HepG2 (cell line): ENCODE measurements around the gene PIBF1. TPM values are rescaled to one million over a fixed set of nuclear protein-coding genes. Genes with fewer than 3 reads are reported as not detected.
A peak's percentile ranks its signal among the peaks of the same experiment; 100 is the strongest.

Source experiments
- ATAC-seq: fragments of 200-7000 bp; cut with Tn5 transposase; 3 replicates; pipeline ENCODE4 v1.9.1; 2020; ENCODE audit warnings: mild to moderate bottlenecking, moderate library complexity
- BruUV-seq: library from RNA; stranded (reverse); fragments of 400-500 nt; replicated peaks from 2 replicates; lab custom pipeline; 2021; lab: Mats Ljungman, UMichigan
- CTCF ChIA-PET: fragments of 300-600 bp; formaldehyde crosslinking; extraction: SDS; loops from one replicate; lab custom pipeline; 2021; ENCODE audit warnings: low total read pairs, inconsistent platforms, low intra/inter-chr PET ratio; lab: Yijun Ruan, JAX
- POLR2A ChIA-PET: fragments of 350-600 bp; sonication (Branson Sonifier 250); formaldehyde crosslinking; loops from one replicate; lab custom pipeline; 2020; ENCODE audit warnings: antibody characterized with exemption, inconsistent platforms; lab: Yijun Ruan, JAX
- DNase-seq: peaks from one replicate; pipeline ENCODE4 v3.0.0-alpha.2; 2015; ENCODE audit warnings: low spot score
- FAIRE-seq: peaks from 3 replicates; lab custom pipeline; 2011; peaks lifted over from hg19 to GRCh38; lab: Jason Lieb, UNC
- H2AFZ ChIP-seq: one replicate; pipeline ENCODE4 v1.6.1; 2011; ENCODE audit warnings: low read length, inconsistent platforms
- H3K27ac ChIP-seq: fragments of 300-600 bp; 3 replicates; pipeline ENCODE4 v1.8.0; 2011; ENCODE audit warnings: mixed run types, mild to moderate bottlenecking, mixed read lengths, low read length, inconsistent platforms; ENCODE audit not compliant: insufficient read depth; ENCODE audit errors: extremely low read length
- H3K27me3 ChIP-seq, 2 experiments: fragments of 200-600 bp in 1 of 2; 2 replicates in 1 of 2; 3 replicates in 1 of 2; pipeline versions ENCODE4 v1.6.0 to v1.8.0; 2011; ENCODE audit warnings: low read length in 2 of 2, mild to moderate bottlenecking in 2 of 2, moderate library complexity in 2 of 2, inconsistent platforms in 1 of 2; ENCODE audit not compliant: insufficient read depth in 2 of 2, control insufficient read depth in 1 of 2
- H3K36me3 ChIP-seq, 2 experiments: fragments of 200-600 bp in 1 of 2; replicated peaks in 1 of 2; 2 replicates in 1 of 2; 3 replicates in 1 of 2; pipeline versions ENCODE4 v1.5.1 to v1.8.0; 2011; ENCODE audit warnings: low read length in 2 of 2, inconsistent platforms in 1 of 2; ENCODE audit not compliant: insufficient read depth in 2 of 2, control insufficient read depth in 1 of 2
- H3K4me1 ChIP-seq: 2 replicates; pipeline ENCODE4 v1.5.1; 2012; ENCODE audit warnings: low read length, inconsistent platforms; ENCODE audit not compliant: insufficient read depth
- H3K4me2 ChIP-seq: 2 replicates; pipeline ENCODE4 v1.6.0; 2011; ENCODE audit warnings: low read depth, low read length, inconsistent platforms
- H3K4me3 ChIP-seq, 3 experiments: fragments of 200-600 bp in 1 of 3; sonication (generic), shearing (Covaris generic) in 1 of 3; replicated peaks in 1 of 3; 2 replicates each; pipeline ENCODE4 v1.5.1; 2011 to 2016; ENCODE audit warnings: low read length in 3 of 3, inconsistent platforms in 2 of 3, low read depth in 2 of 3, mild to moderate bottlenecking in 2 of 3, control low read depth in 1 of 3, mixed read lengths in 1 of 3; ENCODE audit not compliant: insufficient read depth in 1 of 3
- H3K79me2 ChIP-seq: one replicate; pipeline ENCODE4 v1.6.1; 2011; ENCODE audit warnings: low read length, inconsistent platforms; ENCODE audit not compliant: insufficient read depth
- H3K9ac ChIP-seq: 2 replicates; pipeline ENCODE4 v1.6.0; 2011; ENCODE audit warnings: mild to moderate bottlenecking, low read depth, low read length, inconsistent platforms; ENCODE audit not compliant: insufficient read depth
- H3K9me3 ChIP-seq: 2 replicates; pipeline ENCODE4 v1.5.1; 2012; ENCODE audit warnings: mild to moderate bottlenecking, low read length
- H4K20me1 ChIP-seq: 2 replicates; pipeline ENCODE4 v1.6.0; 2011; ENCODE audit warnings: inconsistent platforms, mild to moderate bottlenecking, low read length, moderate library complexity; ENCODE audit not compliant: insufficient read depth
- CTCF ChIP-seq: sonication (generic); formaldehyde crosslinking; IDR thresholded peaks from 2 replicates; pipeline ENCODE4 v1.5.0; 2020; ENCODE audit warnings: mild to moderate bottlenecking, missing genetic modification reagents, moderate library complexity
- HNRNPK ChIP-seq: fragments of 200-400 bp; formaldehyde crosslinking; IDR thresholded peaks from 2 replicates; pipeline ENCODE4 v1.6.1; 2018; ENCODE audit warnings: low read length, low read depth, moderate library complexity, mild to moderate bottlenecking; ENCODE audit not compliant: poor library complexity, severe bottlenecking
- PCBP1 ChIP-seq: fragments of 200-400 bp; formaldehyde crosslinking; IDR thresholded peaks from 2 replicates; pipeline ENCODE4 v1.6.1; 2017; ENCODE audit warnings: mild to moderate bottlenecking, low read depth, low read length, borderline replicate concordance
- RAD21 ChIP-seq: fragments of 450-650 bp; formaldehyde crosslinking; IDR thresholded peaks from 2 replicates; pipeline ENCODE4 v1.5.0; 2020; ENCODE audit warnings: mild to moderate bottlenecking
- SMC3 ChIP-seq: IDR thresholded peaks from 2 replicates; pipeline ENCODE4 v1.6.1; 2011; ENCODE audit warnings: low read length, improper control_type of control experiment
- STAG1 ChIP-seq: sonication (generic); formaldehyde crosslinking; IDR thresholded peaks from 2 replicates; pipeline ENCODE4 v1.4.0; 2020; ENCODE audit warnings: missing genetic modification reagents
- ZNF576 ChIP-seq: sonication (generic); formaldehyde crosslinking; IDR thresholded peaks from 2 replicates; pipeline ENCODE4 v1.4.0; 2020; ENCODE audit warnings: mild to moderate bottlenecking, missing genetic modification reagents
- WGBS: methylation state at CpG from one replicate; pipeline ENCODE4 v1.1.6; 2017; ENCODE audit warnings: low lambda C conversion rate; 5-methylcytosine and 5-hydroxymethylcytosine counted together
- in situ Hi-C: cut with HindIII; loops from 2 replicates; pipeline ENCODE4 v1.10.0; 2017; ENCODE audit warnings: low pct_unique_long_range_greater_than_20kb; ENCODE audit not compliant: extremely low pct_ligation_motif_present
- intact Hi-C: fragments of 100-400 bp; cut with micrococcal nuclease; formaldehyde crosslinking; loops from one replicate; pipeline ENCODE4 v1.10.0; 2022; ENCODE audit not compliant: unreplicated experiment
- polyA plus RNA-seq, 8 experiments: library from polyadenylated mRNA; depleted of rRNA in 3 of 8; stranded (reverse) in 7 of 8; unstranded in 1 of 8; fragments of >200 nt; fragmentation: Illumina TruSeq in 4 of 8; extraction: Trizol in 4 of 8; gene quantifications; 2 replicates each; pipeline versions ENCODE4 v1.2.1 to v1.2.3, GENCODE V29; 2011 to 2016; ENCODE audit warnings: low read depth in 4 of 8, missing spikeins in 1 of 8, mixed read lengths in 1 of 8; ENCODE audit not compliant: insufficient read depth in 1 of 8
- total RNA-seq, 5 experiments: library from RNA; depleted of rRNA; stranded (reverse); fragments of >200 nt; fragmentation: Illumina TruSeq; extraction: Trizol; gene quantifications; 2 replicates each; pipeline ENCODE4 v1.2.3, GENCODE V29; 2016; ENCODE audit warnings: low read depth in 1 of 5

The PIBF1 gene
- total and polyA plus RNA-seq, 2 of the 13 experiments (the other 11 are each of a cell fraction or from before 2014, with no cell fraction given): 4.2 to 15.8 TPM

- TF ChIP-seq STAG1 (CRISPR knock-in tag): peak; percentile 91
- peak; percentile 78; the same call in 1 of the 2 replicates for TF ChIP-seq ZNF576 (CRISPR knock-in tag)
- no peak for TF ChIP-seq PCBP1
- peak; percentile 84 for TF ChIP-seq SMC3
- peak; percentile 83 for TF ChIP-seq CTCF (CRISPR knock-in tag)
- TF ChIP-seq RAD21 (CRISPR knock-in tag): peak; percentile 69
- TF ChIP-seq HNRNPK: no peak
- FAIRE-seq: peak; percentile 61
- Histone ChIP-seq H3K27ac (no peak overlapping the region), H3K4me3 (no peak overlapping the region), H3K79me2 (no peaks in the 10 kb centered on the region), H4K20me1 (no peaks in the 10 kb centered on the region), H2AFZ (no peak overlapping the region), H3K36me3 (peaks cover 0 to 4% of the 10 kb centered on the region in 2 experiments; a peak in 1 of 5 replicates), H3K4me1 (no peaks in the 10 kb centered on the region), H3K9me3 (no peaks in the 10 kb centered on the region), H3K4me2 (no peak overlapping the region), H3K9ac (no peak overlapping the region), H3K27me3 (no peaks in the 10 kb centered on the region)
- in situ Hi-C loops (loop anchor here (10.0 kb wide), 2 partner anchors 575 to 865 kb away; no protein-coding TSS in a partner anchor), intact Hi-C loops (loop anchor here (1.0 to 2.0 kb wide), 2 partner anchors 219 to 868 kb away; partner anchors contain the start of gene KLF5)
- peak; percentile 100 for ATAC-seq
- CTCF ChIA-PET: interaction anchor here (2.3 to 2.9 kb wide), 2 partner anchors 577 to 868 kb away, joined by 11 to 18 read pairs; no protein-coding TSS in a partner anchor
- POLR2A ChIA-PET: no interaction called here
- BruUV-seq: no TSS peak
- DNase-seq: peak; percentile 56
- WGBS: 87% methylated on average over 1 of the region's 1 CpG
Measured at GRCh38 chr13:72839831-72840426, 58.0 kb downstream of the PIBF1 start.
